Activated CD8-positive, alpha-beta memory T cell treated with anti-CD3 and anti-CD28 coated beads for 4 hours (primary cell): Measurements from ENCODE around the gene CHRM1.

Experiments
- DNase-seq, 2 donors: peaks; one replicate each; pipeline ENCODE4 v3.0.0-alpha.2; 2020; ENCODE audit warnings: low read depth in 2 of 2

CHRM1 gene

DNA sequence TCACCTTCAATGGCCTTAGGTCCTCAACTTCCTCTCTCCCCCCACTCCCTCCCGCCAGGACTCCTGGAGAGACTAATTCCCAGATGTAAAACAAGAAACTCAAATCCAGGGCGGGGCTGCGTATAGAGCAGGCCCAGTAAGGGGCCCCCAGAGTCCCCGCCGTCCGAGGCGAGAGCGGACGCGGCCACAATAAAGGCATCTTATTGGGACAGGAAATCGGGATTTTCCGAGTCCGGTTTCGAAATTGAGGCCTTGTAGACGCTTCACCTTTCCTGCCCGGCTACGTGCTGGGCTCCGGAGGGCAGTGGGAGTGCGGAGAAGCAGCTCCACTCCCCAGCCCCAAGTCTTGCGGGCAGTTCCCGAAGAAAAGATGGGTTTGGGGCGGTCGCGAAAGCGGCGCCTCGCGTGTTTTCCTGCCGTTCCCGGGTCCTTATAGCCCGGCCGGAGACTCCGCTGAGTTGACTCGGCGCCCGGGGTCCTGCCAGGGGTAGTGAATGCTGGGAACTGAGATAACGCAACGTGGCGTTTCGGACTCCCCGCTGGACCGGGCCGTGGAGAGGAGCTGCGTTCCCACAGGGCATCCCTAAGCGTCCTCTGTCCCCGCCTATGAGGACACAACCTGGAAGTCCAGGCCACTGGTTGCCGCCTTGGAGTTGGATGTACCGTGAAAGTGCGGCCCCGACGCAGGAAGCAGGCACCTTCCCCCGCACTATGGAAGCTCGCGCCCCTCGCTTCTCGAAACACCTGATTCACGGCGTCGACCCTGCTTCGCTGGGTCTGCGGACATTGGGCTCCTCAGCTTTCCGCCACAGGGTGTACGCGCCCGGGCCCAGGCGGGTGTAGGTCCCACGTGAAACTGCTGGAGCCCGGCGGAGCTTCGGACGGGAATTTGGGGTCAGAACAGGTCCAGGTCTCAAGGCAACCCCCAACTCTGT is 4.8 kb upstream of the CHRM1 start:
- DNase-seq, result no peak

DNA sequence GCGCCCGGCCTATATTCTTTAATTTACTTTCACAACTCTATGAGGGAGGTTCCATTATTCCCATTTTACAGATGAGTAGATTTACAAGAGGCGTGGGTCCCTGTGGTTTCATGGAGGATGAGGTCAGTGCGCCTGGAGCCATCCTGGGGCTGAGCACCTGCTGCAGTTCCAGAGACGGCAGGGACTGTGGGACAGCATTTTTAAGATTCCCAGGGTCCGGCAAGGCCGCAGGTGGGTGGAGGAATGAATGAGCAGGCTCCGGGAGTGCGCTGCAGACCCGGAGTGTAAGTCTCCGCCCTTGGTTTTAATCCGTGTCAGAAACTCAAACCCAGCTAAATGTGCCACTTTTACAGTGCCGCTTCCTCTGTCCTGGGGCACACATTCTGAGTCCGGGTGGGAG is 4.1 kb upstream of the CHRM1 start:
- DNase-seq, result no peak

- no peak for DNase-seq
Observed at GRCh38 chr11:62923601-62924411, 2.6 kb upstream of the CHRM1 start.

DNA sequence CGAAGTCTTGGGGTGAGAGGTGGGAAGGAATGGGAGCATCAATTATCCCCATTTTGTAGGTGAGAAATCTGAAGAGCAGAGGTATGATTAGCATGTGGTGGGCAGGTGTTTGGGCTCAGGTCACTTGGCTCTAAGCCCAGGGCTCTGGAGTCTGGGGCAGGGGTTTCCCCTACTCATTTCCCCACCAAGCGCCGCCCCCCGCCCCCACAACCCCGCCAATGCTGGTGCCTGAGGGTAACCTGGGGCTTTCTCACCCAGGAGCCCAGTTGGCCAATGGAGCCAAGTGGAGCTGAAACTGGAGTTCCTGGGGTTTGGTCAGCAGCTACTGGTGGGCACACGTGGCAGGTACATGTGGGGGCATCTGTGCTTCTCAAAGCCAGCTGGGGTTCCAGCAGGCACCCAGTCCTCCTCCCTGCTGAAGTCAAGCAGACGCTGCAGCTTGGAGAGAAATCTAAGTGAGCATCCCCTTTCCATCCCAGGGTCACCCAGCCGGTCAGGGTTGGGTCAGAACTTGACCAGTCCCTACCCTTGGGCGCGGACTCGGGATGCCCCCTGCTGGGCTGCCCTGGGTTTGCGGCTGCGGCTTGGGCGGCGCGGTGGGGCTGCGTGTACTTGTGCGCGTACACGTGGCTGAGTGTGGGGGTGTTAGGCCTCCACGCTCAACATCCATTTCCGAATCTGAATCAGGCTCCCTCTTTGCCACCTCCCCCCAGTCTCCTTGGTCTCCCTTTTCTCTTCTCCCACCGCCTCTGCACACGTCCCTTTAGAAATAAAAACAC is 1.7 kb upstream of the CHRM1 start:
- DNase-seq, result peak; percentile 15 to 17

- DNase-seq, result no peak
Observed at GRCh38 chr11:62922189-62922589, 1.0 kb upstream of the CHRM1 start.

- DNase-seq, result no peak
Observed at GRCh38 chr11:62921573-62922188, 518 bp upstream of the CHRM1 start.

DNA sequence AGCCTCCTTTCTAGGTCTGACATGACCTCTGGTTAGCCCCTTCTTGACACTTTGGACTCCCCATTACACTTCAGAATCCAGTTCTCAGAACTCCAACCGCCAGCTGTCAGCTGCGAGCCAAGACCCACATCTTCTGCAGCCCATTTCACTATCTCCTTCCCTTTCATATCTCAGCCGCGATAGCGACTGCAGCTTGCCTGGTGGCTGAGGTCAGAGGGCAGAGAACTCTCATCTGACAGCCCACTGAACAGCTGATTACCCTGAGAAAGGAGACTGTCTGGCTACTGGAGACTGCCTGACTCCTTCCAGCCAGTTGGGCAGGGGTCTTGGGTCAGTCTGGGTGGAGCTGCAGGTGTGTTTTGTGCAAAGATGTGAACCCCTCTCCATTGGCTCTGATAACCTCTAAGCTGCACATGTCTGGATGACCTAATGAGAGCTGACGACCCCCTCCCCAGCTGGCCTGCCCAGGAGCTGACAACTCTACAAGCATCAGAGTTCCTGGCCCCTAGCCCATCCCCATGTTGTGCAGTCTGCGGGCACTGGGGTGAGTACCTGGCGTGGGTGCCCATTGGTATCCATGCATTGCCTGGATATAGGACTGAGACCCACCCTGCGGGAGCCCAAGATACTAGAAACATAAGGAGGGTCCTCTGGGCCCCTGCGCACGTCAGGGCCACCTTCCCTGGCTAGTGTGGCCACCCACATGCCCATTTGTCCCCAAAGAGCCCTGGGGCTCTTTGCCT is 1.1 kb downstream of the CHRM1 start:
- DNase-seq, result no peak

DNA sequence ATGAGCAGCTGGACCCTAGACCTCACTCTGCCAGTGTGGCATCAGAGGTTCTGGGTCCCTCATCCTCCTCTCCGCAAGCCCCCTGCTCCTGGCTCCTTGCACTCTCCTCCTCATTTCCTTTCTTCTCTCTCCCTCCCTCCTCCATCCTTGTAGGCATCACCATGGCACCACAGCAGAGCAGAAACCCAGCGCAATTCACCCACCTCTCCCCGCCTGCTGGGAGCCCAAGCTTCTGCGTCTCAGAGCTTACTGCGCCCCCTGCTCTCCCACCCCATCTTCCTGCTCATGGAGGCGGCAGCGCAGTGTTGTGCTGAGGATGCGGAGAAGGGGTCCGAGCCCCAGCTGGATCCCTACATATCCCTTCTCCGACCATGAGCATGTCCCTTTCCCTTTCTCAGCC is 1.7 kb downstream of the CHRM1 start:
- no peak for DNase-seq

DNA sequence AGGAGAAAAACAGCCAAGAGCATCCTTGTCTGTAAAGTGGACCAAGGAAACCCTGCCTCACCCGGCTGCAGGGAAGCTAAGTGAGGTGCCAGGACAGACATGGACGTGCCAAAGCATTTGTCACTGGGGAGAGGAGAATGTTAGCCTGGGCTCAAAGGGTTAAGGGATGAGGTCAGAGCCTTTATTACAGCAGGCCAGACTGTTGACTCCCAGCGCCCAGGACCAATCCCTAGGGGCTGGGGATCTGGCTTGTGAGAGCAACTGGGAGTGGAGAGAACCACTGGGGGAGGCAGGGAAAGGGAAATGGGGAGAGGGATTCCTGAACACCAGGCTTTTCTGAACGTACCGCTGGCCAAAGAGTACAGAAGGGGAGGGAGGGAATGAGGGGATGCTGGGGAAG is 2.6 kb downstream of the CHRM1 start:
- no peak for DNase-seq

DNA sequence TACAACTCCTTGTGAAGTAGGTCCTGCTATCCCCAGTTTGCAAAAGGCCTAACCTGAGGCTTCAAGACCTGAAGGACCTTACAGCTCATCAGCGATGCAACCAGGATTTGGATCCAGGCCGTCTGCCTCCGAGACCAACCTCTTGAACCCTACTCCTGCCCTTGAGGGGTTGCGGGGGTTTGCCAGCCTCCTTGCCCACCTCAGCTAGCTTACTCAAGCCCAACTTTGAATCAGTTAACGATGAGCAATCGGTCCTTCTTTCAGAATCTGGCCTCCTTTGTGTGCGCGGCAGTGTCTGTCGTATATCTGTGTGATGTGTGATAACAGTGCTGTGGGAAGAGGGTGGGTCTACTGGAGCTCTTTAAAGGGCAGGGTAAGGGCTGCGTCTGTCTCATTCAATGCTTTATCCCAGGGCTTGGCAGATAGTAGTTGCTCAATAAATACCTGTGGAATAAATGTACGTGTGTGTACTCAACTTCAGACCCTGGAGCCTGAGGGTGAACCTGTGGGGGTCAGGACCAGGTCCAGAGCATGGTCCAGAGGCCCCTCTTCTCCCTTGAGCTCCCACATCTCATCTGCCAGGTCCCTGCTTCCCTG is 3.2 kb downstream of the CHRM1 start:
- no peak for DNase-seq

DNA sequence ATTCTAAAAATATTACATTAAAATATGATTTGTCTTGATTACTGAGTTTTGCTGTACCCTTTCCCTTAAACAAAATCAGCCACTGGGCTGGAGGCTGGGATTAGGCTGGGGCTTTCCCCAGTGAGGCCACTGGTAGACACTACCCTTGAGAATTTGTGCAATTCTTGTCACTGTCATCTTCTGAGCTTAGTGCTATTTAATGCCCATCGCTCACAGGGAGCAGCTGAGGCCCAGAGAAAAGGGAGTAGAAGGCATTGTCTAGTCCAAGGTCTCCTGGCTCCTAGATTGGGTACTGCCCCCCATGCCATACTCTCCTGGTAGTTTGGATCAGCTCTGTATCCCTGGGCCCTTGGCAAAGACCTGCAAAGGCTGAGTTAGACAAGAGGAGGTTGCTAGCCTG is 6.7 kb downstream of the CHRM1 start:
- DNase-seq, result no peak

DNA sequence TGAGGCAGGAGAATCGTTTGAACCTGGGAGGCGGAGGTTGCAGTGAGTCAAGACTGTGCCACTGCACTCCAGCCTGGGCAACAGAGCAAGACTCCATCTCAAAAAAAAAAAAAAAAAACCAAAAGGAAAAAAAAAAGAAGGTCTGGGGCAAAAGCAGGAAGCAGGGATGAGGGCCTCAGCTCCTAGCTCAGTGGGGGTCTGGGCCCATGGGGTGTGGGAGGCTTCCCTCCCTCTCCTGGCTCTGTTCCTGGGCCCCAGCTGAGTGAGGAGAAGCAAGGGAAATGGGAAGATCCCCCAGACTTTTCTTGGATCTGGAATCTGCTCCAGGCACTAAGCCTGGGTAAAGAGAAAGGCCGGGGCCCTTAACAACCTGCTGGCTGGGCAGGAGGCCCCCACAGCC is 8.9 kb downstream of the CHRM1 start:
- no peak for DNase-seq

- DNase-seq, result no peak
Observed at GRCh38 chr11:62911137-62912130, 9.7 kb downstream of the CHRM1 start.

- no peak for DNase-seq
Observed at GRCh38 chr11:62910141-62910882, 10.9 kb downstream of the CHRM1 start.

DNA sequence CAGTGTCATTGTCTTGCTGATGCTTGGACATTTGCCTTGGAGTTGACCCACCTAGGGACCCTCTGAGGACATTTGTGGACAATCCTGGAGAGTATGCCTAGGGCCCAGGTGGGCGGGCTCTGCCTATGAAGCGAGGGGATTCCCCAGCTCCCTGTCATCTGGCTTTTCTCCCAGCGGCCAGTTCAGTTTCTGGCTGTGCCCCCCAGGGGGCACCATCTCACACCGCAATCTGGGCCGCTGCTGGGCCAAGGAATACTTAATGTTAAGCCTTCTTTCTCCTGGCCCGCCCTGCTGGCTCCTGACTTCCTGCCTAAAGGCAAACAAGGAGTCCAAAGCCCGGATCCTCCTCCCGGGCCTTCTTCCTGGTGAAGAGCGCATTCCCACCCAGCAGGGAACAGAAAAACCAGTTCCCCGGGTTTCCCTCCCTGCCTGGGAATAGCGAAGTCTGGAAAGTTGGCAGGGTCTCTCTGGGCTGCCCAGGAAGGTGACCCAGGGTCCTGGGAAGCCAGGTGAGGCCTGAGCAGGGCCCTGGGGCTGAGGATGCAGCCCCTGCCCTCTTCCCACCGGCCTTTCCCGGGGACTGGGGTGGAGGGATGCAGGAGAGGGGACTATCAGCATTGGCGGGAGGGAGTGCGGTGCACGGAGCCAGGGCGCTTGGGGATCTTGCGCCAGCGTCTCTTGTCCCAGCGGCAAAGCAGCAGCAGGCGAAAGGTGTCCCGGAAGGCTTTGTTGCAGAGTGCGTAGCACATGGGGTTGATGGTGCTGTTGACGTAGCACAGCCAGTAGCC is 11.9 kb downstream of the CHRM1 start:
- DNase-seq, result no peak

DNA sequence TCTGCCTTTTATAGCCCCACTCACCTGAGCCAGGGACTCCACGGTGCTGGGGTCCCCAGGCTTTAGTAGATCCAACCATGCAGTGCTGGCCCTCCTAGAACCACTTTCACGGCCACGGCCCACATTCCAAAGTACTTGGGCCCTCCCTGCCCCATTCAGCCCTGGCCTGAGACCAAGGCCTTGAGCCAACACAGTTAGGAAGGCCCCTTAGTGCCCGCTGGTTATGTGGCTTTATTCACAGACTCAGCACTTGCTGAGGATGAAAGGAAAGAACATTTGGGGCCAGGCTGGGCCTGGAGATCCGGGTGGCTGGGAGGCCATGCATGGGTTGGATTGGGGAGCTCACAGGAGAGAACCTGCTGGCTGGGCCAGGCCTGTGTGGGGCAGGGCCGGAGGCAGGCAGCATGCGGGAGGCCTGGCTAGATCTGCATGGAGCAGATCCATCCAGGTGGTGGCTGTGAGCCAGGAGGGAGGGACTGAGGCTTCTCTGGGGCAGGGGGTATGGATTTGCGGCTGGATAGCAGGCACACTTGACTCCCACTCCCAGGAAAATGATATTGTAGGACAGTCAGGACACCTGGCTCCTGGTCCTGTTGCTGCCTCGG is 12.6 kb downstream of the CHRM1 start:
- no peak for DNase-seq

GRCh38 chr11:62905927-62906531 is 15.1 kb downstream of the CHRM1 start:
- DNase-seq, result peak; percentile 38 to 47
